LNCAP (cell line): ENCODE results near the gene UBAC1.

ENCODE experiments used
- CTCF ChIP-seq: fragments of 450-650 bp; IDR thresholded peaks from 2 replicates; pipeline ENCODE4 v1.5.1; 2017; ENCODE audit warnings: mild to moderate bottlenecking

The UBAC1 gene

GRCh38 chr9:135890190-135891026 is 70.8 kb downstream of the UBAC1 start:
- TF ChIP-seq CTCF = no peak

DNA sequence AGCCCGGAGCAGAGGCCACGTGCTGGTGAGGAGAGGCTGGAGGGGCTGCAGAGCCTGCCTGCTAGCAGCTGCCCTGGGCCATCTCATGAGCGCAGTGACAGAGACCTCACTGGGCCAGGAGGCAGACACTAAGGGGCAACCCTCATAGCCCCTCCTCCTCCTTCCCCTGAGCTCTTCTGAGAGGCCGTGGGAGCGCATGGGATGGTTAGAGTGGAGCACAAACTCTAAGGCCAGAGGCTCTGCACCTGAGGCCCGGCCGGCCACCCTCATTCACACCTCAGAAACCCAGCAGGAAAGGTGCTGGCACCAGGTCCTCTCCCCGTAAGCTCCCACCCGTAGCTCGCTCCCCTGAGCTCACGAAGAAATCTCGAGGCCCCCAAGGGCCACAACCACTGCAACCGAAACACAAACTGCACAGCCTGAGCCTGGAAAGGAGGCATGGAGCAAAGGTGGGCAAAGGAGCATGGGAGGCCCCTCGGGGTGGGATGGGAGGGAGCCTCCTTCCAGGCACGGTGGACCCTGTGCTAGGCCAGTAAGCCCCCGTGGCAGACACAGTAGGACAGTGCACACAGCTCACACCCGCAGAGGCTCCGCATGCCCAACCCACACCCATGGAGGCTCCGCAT is 71.5 kb downstream of the UBAC1 start:
- TF ChIP-seq CTCF = no peak

DNA sequence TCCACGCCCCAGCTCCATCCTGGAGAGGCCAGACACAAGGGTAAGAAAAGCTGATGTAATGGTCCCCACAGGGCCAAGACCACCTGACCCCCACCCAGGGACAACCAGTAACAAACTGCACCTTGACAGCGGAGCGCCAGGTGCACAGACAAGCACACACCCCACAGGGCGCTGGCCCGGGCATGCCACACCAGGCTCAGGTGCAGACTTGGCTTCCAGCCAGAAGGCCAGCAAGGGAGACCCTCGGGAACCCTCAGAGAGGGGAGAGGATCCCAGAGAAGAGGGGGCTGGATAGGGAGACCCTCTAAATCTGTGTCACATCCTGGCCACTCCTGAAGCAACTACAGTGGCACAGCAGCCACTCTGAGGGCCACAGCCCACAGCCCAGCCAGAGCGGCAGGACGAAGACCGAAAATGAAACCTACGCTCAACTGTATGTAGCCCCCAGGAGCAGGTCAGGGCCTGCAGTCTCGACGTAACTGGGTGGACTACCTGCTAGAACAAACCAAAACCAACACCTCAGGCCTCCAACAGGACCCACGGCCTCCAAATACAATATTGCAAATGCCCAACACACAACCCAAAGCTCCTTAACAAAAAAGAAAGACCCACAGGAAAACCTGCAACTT is 72.3 kb downstream of the UBAC1 start:
- TF ChIP-seq CTCF = no peak

- no peak for TF ChIP-seq CTCF
Observed at GRCh38 chr9:135888126-135888765, 72.9 kb downstream of the UBAC1 start.

- TF ChIP-seq CTCF = no peak
Observed at GRCh38 chr9:135887585-135888050, 73.6 kb downstream of the UBAC1 start.

GRCh38 chr9:135887021-135887507 is 74.1 kb downstream of the UBAC1 start:
- no peak for TF ChIP-seq CTCF
